GM12873 (cell line): Measurements from ENCODE around the gene ALDH1A2.

ENCODE experiments used
- CTCF ChIP-seq: IDR thresholded peaks from 2 replicates; pipeline ENCODE4 v1.5.1; 2012; ENCODE audit warnings: low read depth, mild to moderate bottlenecking, moderate library complexity, low read length, control low read depth; ENCODE audit not compliant: insufficient read depth; ENCODE audit errors: missing control alignments

ALDH1A2 gene

GRCh38 chr15:57953874-57954273 is 111.6 kb downstream of the ALDH1A2 start:
- no peak for TF ChIP-seq CTCF

GRCh38 chr15:57951328-57951932 is 114.1 kb downstream of the ALDH1A2 start:
- TF ChIP-seq CTCF, result no peak

GRCh38 chr15:57950381-57950946 is 115.0 kb downstream of the ALDH1A2 start:
- no peak for TF ChIP-seq CTCF

GRCh38 chr15:57949374-57949943 is 116.1 kb downstream of the ALDH1A2 start:
- TF ChIP-seq CTCF, result no peak

GRCh38 chr15:57948351-57949289 is 116.9 kb downstream of the ALDH1A2 start:
- no peak for TF ChIP-seq CTCF

GRCh38 chr15:57947781-57948180 is 117.7 kb downstream of the ALDH1A2 start:
- no peak for TF ChIP-seq CTCF

- no peak for TF ChIP-seq CTCF
These were observed 118.2 kb downstream of the ALDH1A2 start for GRCh38 chr15:57947282-57947681.
